SK-N-MC (cell line): Measurements from ENCODE around the gene NCOA1.

Experiments
- DNase-seq: peaks from one replicate; pipeline ENCODE4 v3.0.0-alpha.2; 2011; ENCODE audit warnings: low read depth, low spot score
- H3K27ac ChIP-seq: fragments of 200-600 bp; sonication (generic); 2 replicates; pipeline ENCODE4 v1.5.1; 2016; ENCODE audit warnings: mixed run types
- H3K36me3 ChIP-seq: fragments of 200-600 bp; sonication (generic); 2 replicates; pipeline ENCODE4 v1.6.1; 2017; ENCODE audit warnings: antibody characterized with exemption, low read length, mixed read lengths; ENCODE audit not compliant: insufficient read depth
- H3K4me3 ChIP-seq: fragments of 200-600 bp; sonication (generic); 2 replicates; pipeline ENCODE4 v1.5.1; 2016
- H3K9ac ChIP-seq: fragments of 200-600 bp; sonication (generic); 2 replicates; pipeline ENCODE4 v1.8.0; 2017; ENCODE audit warnings: mixed run types, mixed read lengths; ENCODE audit not compliant: insufficient read length
- H3K9me3 ChIP-seq: fragments of 200-600 bp; sonication (generic); 2 replicates; pipeline ENCODE4 v1.6.1; 2017; ENCODE audit warnings: low read depth, mild to moderate bottlenecking, antibody characterized with exemption, low read length, moderate library complexity, mixed read lengths
- EZH2 ChIP-seq: fragments of 200-600 bp; sonication (generic); IDR thresholded peaks from one replicate; pipeline ENCODE4 v1.6.1; 2017; ENCODE audit warnings: antibody characterized with exemption
- FOXP2 ChIP-seq: optimal IDR thresholded peaks from 2 replicates; pipeline ENCODE3; 2011; ENCODE audit warnings: mild to moderate bottlenecking, moderate library complexity; ENCODE audit not compliant: insufficient read depth; ENCODE audit errors: extremely low read length, control extremely low read depth
- POLR2AphosphoS5 ChIP-seq: IDR thresholded peaks from 2 replicates; pipeline ENCODE4 v1.6.1; 2012; ENCODE audit warnings: mild to moderate bottlenecking, low read depth, low read length, borderline replicate concordance

The NCOA1 gene

DNA sequence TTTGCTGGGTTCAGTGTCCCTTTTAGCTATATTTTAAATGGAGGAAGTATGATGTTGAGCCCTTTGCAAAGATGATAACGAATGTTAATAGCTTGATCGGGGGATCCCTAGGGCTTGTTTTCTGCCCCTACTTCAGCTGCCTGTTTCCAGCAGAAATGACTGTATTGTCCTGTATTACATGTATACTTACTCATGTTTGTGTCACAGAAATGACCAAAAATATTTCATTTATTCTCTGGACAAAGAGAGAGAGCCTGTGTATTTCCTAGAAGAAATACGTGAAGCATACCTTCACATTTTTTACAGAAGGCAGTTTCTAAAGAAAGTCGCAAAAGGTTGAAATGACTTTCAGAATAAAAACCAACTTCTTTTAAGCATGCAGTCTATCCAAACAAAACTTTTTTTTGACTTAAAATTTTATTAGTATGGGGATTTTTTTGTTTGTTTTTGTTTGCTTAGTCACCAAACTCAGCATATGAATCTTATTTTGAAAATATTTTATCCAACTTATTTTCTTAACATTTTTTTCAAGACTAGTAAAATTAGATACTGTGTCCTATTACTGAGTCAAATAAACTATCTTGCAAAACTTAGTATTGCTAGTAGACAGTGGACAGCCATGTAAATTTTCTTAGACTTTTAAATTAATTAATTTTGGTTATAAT is 233.2 kb downstream of the NCOA1 start:
- Histone ChIP-seq H3K9me3 (no peaks in the 10 kb centered on the region), H3K4me3 (no peak overlapping the region), H3K9ac (no peak overlapping the region), H3K27ac (0 out of 2 replicates have a peak overlapping the region, but pooled peaks have one; percentile 32), H3K36me3 (peaks cover 6% of the 10 kb centered on the region; the same call in 1 of the 2 replicates)
- no peak for DNase-seq
- TF ChIP-seq EZH2 (no peak), POLR2AphosphoS5 (no peak), FOXP2 (no peak)

DNA sequence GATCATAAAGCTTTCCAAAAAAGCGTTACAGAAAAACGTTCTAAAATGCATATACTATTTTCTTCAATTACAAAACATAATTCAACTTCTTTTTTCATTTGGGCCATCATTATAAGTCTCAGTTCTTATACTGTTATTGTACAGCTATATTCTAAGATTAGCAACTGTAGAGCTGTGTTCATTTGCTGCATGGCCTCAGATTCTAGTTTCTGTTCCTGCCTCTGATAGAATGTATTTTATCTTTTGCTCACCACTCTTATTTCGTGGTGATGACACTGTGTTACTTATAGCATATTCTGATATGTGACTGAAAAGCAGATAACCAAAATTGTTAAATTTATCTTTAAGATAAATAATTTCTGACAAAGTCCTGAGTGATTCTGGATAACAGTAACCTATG is 234.9 kb downstream of the NCOA1 start:
- H3K27ac ChIP-seq: no peak overlapping the region
- TF ChIP-seq EZH2: no peak
- no peak overlapping the region for H3K9ac ChIP-seq
- DNase-seq: no peak
- H3K9me3 ChIP-seq: no peaks in the 10 kb centered on the region
- H3K36me3 ChIP-seq: peaks cover 9% of the 10 kb centered on the region
- H3K4me3 ChIP-seq: no peak overlapping the region

DNA sequence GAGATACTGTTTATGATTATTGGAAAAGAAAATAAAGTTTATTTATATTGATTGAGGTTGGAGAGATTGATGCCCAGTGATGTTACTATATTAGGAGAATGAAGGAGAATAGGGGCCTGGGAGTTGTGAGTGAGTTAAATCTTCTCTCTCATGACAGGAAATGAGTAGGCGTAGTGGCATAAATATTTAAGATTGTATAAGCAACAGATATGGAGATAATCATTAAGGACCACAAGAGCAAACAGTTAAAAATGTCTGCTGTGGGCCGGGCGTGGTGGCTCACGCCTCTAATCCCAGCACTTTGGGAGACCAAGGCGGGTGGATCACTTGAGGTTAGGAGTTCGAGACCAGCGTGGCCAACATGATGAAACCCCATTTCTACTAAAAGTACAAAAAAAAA is 239.4 kb downstream of the NCOA1 start:
- Histone ChIP-seq H3K9ac (no peak overlapping the region), H3K27ac (peak overlapping the region; percentile 65), H3K36me3 (peaks cover 9% of the 10 kb centered on the region), H3K4me3 (no peak overlapping the region), H3K9me3 (no peaks in the 10 kb centered on the region)
- TF ChIP-seq POLR2AphosphoS5: no peak
- no peak for TF ChIP-seq EZH2
- no peak for TF ChIP-seq FOXP2
- DNase-seq: peak; percentile 51

DNA sequence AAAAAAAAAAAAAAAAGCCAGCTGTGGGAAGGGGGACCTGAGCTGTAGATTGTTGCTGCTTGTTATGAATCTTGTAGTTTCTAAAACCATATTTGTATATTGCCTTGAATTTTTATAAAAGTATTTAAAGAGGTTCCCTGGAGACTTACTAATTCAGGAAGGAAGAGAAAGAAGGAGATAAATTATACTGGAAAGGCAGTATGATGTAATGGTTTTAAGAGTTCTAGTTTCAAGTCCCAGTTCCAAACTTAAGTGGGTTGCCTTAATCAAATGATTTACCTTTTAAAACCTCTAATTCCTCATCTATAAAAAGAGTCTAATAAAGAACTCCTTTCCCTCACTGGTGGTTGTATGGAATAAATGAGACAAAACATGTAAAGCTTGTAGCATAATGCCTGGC is 240.0 kb downstream of the NCOA1 start:
- peak overlapping the region; percentile 65 for H3K27ac ChIP-seq
- DNase-seq: peak; percentile 84
- no peaks in the 10 kb centered on the region for H3K9me3 ChIP-seq
- TF ChIP-seq POLR2AphosphoS5: no peak
- no peak for TF ChIP-seq EZH2
- TF ChIP-seq FOXP2: no peak
- peaks cover 9% of the 10 kb centered on the region for H3K36me3 ChIP-seq
- H3K9ac ChIP-seq: no peak overlapping the region
- peak overlapping the region; percentile 8; the same call in 1 of the 2 replicates for H3K4me3 ChIP-seq

DNA sequence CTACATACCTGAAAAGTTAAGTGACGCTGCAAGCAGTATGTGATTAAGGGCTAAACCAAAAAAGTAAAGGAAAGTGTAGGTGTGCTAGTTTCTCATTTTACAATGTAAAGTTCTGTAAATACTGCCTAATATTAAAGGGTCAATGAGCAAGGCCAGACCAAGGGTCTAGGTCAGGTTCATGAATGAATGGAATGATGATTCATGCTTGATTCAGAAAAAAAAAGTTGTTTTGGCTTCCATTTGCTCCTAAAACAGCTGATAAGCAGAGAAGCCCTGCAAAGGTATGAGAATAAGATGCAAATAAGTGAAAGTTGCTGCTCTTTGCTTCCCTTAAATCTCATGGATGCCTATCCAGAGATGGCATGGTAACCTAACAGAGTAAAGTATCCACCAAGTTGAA is 240.9 kb downstream of the NCOA1 start:
- Histone ChIP-seq H3K9me3 (no peaks in the 10 kb centered on the region), H3K4me3 (no peak overlapping the region), H3K27ac (no peak overlapping the region), H3K36me3 (peaks cover 9% of the 10 kb centered on the region), H3K9ac (no peak overlapping the region)
- TF ChIP-seq FOXP2 (no peak), POLR2AphosphoS5 (no peak), EZH2 (no peak)
- no peak for DNase-seq

DNA sequence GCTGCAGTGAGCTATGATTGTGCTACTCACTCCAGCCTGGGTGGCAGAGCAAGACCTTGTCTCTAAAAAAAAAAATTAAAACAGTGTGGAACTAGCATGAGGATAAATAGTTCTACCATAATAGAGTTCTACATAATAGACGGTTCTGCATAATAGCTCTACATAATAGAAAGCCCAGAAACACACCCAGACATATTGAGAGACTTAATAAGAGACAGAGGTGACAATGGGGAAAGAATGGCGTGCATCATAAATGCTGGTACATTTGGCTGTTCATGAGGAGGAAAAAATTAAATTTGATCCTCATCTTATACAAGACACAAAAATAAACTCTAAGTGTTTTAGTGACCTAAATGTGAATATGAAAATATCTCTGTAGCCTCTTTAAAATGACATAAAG is 243.7 kb downstream of the NCOA1 start:
- Histone ChIP-seq H3K27ac (no peak overlapping the region), H3K9me3 (no peaks in the 10 kb centered on the region), H3K9ac (no peak overlapping the region), H3K4me3 (no peak overlapping the region), H3K36me3 (no peaks in the 10 kb centered on the region; the same call in 1 of the 2 replicates)
- DNase-seq: no peak
- no peak for TF ChIP-seq EZH2
- TF ChIP-seq POLR2AphosphoS5: no peak
- TF ChIP-seq FOXP2: no peak

DNA sequence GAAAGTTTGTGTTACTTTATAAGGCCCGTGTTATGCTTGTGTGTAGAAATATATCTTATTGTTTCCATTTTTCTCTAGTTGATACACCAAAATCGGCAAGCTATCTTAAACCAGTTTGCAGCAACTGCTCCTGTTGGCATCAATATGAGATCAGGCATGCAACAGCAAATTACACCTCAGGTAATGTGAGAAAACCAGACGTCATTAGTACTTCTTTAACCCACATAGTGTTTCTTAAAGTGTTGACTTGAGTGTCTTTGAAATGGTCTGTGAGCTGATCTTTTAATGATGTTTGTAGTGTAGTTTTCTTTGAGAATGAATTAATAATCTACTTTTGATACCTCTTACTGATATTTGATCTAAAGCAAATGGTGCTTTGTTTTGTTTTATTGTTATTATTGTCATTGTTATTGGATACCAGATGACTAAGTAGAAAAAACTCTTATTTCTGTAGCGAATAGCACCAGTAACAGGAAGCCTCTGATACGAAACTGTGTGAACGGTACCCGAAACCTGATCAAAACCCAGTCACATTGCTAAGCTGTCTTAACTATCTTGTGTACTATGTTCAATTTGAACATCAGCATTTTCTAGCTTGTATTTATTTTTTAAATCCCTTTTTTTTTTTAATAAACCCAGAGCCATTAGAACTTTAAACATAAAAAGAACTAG is 248.4 kb downstream of the NCOA1 start:
- Histone ChIP-seq H3K4me3 (no peak overlapping the region), H3K36me3 (no peaks in the 10 kb centered on the region), H3K9me3 (no peaks in the 10 kb centered on the region), H3K27ac (no peak overlapping the region), H3K9ac (no peak overlapping the region)
- no peak for TF ChIP-seq EZH2
- no peak for TF ChIP-seq POLR2AphosphoS5
- no peak for TF ChIP-seq FOXP2
- no peak for DNase-seq

DNA sequence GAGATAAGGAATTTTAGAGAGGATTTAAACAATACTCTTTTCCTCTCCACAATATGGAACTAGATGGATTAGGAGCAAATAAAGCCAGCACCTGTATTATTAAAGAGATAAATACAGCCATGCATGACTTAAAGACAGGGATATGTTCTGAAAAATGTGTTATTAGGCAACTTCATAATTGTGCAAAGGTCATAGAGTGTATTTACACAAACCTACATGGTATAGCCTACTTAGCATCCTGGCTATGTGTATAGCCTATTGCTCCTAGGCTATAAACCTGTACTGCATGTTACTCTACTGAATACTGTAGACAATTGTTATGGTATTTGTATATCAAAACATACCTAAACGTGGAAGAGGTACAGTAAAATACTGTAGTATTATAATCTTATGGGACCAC is 249.1 kb downstream of the NCOA1 start:
- Histone ChIP-seq H3K9ac (no peak overlapping the region), H3K4me3 (no peak overlapping the region), H3K36me3 (no peaks in the 10 kb centered on the region), H3K27ac (no peak overlapping the region), H3K9me3 (no peaks in the 10 kb centered on the region)
- TF ChIP-seq POLR2AphosphoS5 (no peak), FOXP2 (no peak), EZH2 (no peak)
- DNase-seq: no peak
